WTC11 (cell line): ENCODE measurements around the gene TMEM80. TPM values are rescaled to one million over a fixed set of nuclear protein-coding genes. Genes with fewer than 3 reads are reported as not detected.
A peak's percentile ranks its signal among the peaks of the same experiment; 100 is the strongest.

ENCODE experiments used
- ATAC-seq: fragments of 200-7000 bp; cut with Tn5 transposase; 2 replicates; pipeline ENCODE4 v1.10.0; 2021; ENCODE audit warnings: mild to moderate bottlenecking, moderate library complexity
- CTCF ChIA-PET: fragments of 300-600 bp; sonication (Branson Sonifier 250); formaldehyde crosslinking; loops from one replicate; lab custom pipeline; 2021; ENCODE audit warnings: antibody characterized with exemption; lab: Charles Lee
- POLR2A ChIA-PET: fragments of 350-600 bp; sonication (Branson Sonifier 250); formaldehyde crosslinking; loops from one replicate; lab custom pipeline; 2021; ENCODE audit warnings: antibody characterized with exemption; lab: Charles Lee
- DNase-seq: peaks from one replicate; pipeline ENCODE4 v3.0.0; 2021; ENCODE audit warnings: low spot score
- H3K27ac Mint-ChIP-seq: 2 replicates; pipeline ENCODE4 v1.8.0; 2021; ENCODE audit warnings: mixed read lengths
- H3K27me3 Mint-ChIP-seq: 2 replicates; pipeline ENCODE4 v1.8.0; 2021; ENCODE audit warnings: low read depth, mild to moderate bottlenecking, moderate library complexity, mixed read lengths
- H3K36me3 Mint-ChIP-seq: 2 replicates; pipeline ENCODE4 v1.8.0; 2021; ENCODE audit warnings: mixed read lengths
- H3K4me1 Mint-ChIP-seq: 2 replicates; pipeline ENCODE4 v1.8.0; 2022; ENCODE audit warnings: mixed read lengths
- H3K4me3 Mint-ChIP-seq: 2 replicates; pipeline ENCODE4 v1.8.0; 2021; ENCODE audit warnings: mild to moderate bottlenecking, moderate library complexity, mixed read lengths
- H3K9me3 Mint-ChIP-seq: 2 replicates; pipeline ENCODE4 v1.8.0; 2021; ENCODE audit warnings: mixed read lengths
- AR ChIP-seq: fragments of 250-450 bp; sonication (Bioruptor Pico); IDR thresholded peaks from 2 replicates; pipeline ENCODE4 v1.9.0; 2021; ENCODE audit warnings: mild to moderate bottlenecking
- CBFB ChIP-seq: sonication (generic); formaldehyde crosslinking; IDR thresholded peaks from 2 replicates; pipeline ENCODE4 v1.8.1; 2022; ENCODE audit warnings: mild to moderate bottlenecking, low read depth, missing genetic modification reagents
- CREM ChIP-seq: sonication (generic); formaldehyde crosslinking; IDR thresholded peaks from 2 replicates; pipeline ENCODE4 v1.8.1; 2022; ENCODE audit warnings: mild to moderate bottlenecking, missing genetic modification reagents, moderate library complexity
- GABPB1 ChIP-seq: sonication (generic); formaldehyde crosslinking; IDR thresholded peaks from 2 replicates; pipeline ENCODE4 v1.8.1; 2023; ENCODE audit warnings: mild to moderate bottlenecking, missing genetic modification reagents
- HMGA2 ChIP-seq: fragments of 250-450 bp; sonication (Bioruptor Pico); IDR thresholded peaks from 2 replicates; pipeline ENCODE4 v1.4.0; 2021; ENCODE audit warnings: mild to moderate bottlenecking, moderate library complexity
- HMGXB4 ChIP-seq: sonication (generic); formaldehyde crosslinking; IDR thresholded peaks from 2 replicates; pipeline ENCODE4 v1.8.1; 2023; ENCODE audit warnings: mild to moderate bottlenecking, moderate library complexity, missing genetic modification reagents
- NFYB ChIP-seq: sonication (generic); formaldehyde crosslinking; conservative IDR thresholded peaks from 2 replicates; pipeline ENCODE4 v1.8.0; 2022; ENCODE audit warnings: low read depth, missing genetic modification reagents
- NR1H2 ChIP-seq: sonication (generic); formaldehyde crosslinking; IDR thresholded peaks from 2 replicates; pipeline ENCODE4 v1.9.0; 2021; ENCODE audit warnings: mild to moderate bottlenecking, moderate library complexity, missing genetic modification reagents
- RELA ChIP-seq: sonication (generic); formaldehyde crosslinking; IDR thresholded peaks from 2 replicates; pipeline ENCODE4 v1.8.1; 2022; ENCODE audit warnings: missing genetic modification reagents, mild to moderate bottlenecking, borderline replicate concordance
- RORB ChIP-seq: fragments of 250-450 bp; sonication (Bioruptor Pico); IDR thresholded peaks from 2 replicates; pipeline ENCODE4 v1.9.0; 2021; ENCODE audit warnings: mild to moderate bottlenecking
- SMAD3 ChIP-seq: sonication (generic); formaldehyde crosslinking; IDR thresholded peaks from 2 replicates; pipeline ENCODE4 v1.8.0; 2022; ENCODE audit warnings: missing genetic modification reagents, mild to moderate bottlenecking, borderline replicate concordance
- USF2 ChIP-seq: sonication (generic); formaldehyde crosslinking; IDR thresholded peaks from 2 replicates; pipeline ENCODE4 v1.8.1; 2023; ENCODE audit warnings: mild to moderate bottlenecking, missing genetic modification reagents, moderate library complexity
- ZNF416 ChIP-seq: fragments of 250-450 bp; sonication (Bioruptor Pico); IDR thresholded peaks from 2 replicates; pipeline ENCODE4 v1.9.0; 2021; ENCODE audit warnings: mild to moderate bottlenecking, inconsistent platforms
- ZNF423 ChIP-seq: fragments of 250-450 bp; sonication (Bioruptor Pico); IDR thresholded peaks from 2 replicates; pipeline ENCODE4 v2.1.2; 2022; ENCODE audit warnings: mild to moderate bottlenecking, moderate library complexity
- total RNA-seq: library from RNA; stranded (reverse); gene quantifications from 3 replicates; pipeline ENCODE4 v1.2.3, GENCODE V29; 2021
- TF ChIP-seq, protein P1 (sequence below): fragments of 250-450 bp; sonication (Bioruptor Pico); IDR thresholded peaks from 2 replicates; pipeline ENCODE4 v2.1.2; 2022; ENCODE audit warnings: mild to moderate bottlenecking, moderate library complexity
- TF ChIP-seq, protein P2 (sequence below): sonication (generic); formaldehyde crosslinking; IDR thresholded peaks from 2 replicates; pipeline ENCODE4 v1.8.0; 2022; ENCODE audit warnings: mild to moderate bottlenecking, missing genetic modification reagents
- TF ChIP-seq, protein P3 (sequence below): fragments of 250-450 bp; sonication (Bioruptor Pico); IDR thresholded peaks from 2 replicates; pipeline ENCODE4 v1.8.0; 2021; ENCODE audit warnings: mild to moderate bottlenecking
- TF ChIP-seq, protein P4 (sequence below): sonication (generic); formaldehyde crosslinking; IDR thresholded peaks from 2 replicates; pipeline ENCODE4 v1.8.0; 2022; ENCODE audit warnings: mild to moderate bottlenecking, missing genetic modification reagents
- TF ChIP-seq, protein P5 (sequence below): sonication (generic); formaldehyde crosslinking; IDR thresholded peaks from 2 replicates; pipeline ENCODE4 v1.8.1; 2022; ENCODE audit warnings: mild to moderate bottlenecking, missing genetic modification reagents, moderate library complexity, borderline replicate concordance
- TF ChIP-seq, protein P6 (sequence below): sonication (generic); formaldehyde crosslinking; conservative IDR thresholded peaks from 2 replicates; pipeline ENCODE4 v1.8.1; 2023; ENCODE audit warnings: mild to moderate bottlenecking, low read depth, missing genetic modification reagents, moderate library complexity

The TMEM80 gene
- total RNA-seq, 1 experiment from 2014 or later: 23.4 TPM

DNA sequence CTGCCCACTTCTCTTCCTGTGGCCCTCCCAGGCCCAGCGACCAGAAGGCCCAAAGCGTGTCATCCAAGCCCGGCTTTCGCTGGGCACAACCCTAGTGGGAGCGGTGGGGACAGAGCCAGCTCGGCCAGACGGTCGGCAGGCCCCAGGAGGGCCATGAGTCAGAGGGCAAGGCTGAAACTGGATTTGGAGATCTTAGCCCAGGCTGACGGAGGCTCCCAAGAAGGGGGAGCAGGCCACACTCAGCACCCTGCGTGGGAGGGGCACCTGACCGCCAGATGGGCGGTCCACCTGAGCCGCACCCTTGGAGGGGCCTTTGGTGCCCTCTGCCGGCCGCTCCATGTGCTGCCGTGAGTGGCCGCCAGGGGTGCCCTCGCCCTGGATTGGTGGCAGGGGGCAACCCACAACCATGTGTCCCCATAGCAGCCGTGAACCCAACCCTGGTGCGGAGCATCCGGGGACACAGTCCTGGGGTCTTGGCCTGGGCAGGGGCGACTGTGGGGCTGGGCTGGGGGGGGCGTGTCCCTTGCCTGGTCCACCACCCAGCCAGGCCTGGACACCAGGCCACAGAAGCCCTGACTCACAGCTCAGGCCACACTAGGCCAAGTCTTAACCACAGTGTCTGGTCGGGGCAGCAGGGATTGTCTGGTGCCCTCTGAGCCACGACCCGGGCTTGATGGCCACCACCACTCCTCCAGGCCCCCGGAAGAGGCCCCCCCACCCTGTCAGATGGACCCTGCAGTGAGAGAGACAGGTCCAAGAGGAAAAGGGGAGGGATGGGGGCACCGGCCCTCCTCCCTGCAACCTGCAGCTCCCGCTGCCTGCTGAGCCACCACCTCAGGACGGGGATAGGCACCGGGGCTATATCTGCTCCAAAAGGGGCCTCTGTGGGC is 32.5 kb downstream of the TMEM80 start:
- DNase-seq: peak; percentile 92
- Mint-ChIP-seq H3K27me3 (peaks cover 8% of the 10 kb centered on the region), H3K36me3 (no peaks in the 10 kb centered on the region), H3K27ac (no peak overlapping the region), H3K4me3 (no peak overlapping the region), H3K4me1 (peaks cover 11% of the 10 kb centered on the region), H3K9me3 (no peaks in the 10 kb centered on the region)
- ChIA-PET POLR2A (interaction anchor here (0.6 kb wide), 1 partner anchor 51 kb away, joined by 3 read pairs; no protein-coding TSS in a partner anchor), CTCF (interaction anchor here (0.6 to 6.6 kb wide), 24 partner anchors 9 to 521 kb away, joined by 3 to 94 read pairs (median 4); partner anchors contain the start of genes CEND1, DEAF1, EPS8L2 and PHRF1)
- ATAC-seq: peak; percentile 81
- TF ChIP-seq, protein P1, sequence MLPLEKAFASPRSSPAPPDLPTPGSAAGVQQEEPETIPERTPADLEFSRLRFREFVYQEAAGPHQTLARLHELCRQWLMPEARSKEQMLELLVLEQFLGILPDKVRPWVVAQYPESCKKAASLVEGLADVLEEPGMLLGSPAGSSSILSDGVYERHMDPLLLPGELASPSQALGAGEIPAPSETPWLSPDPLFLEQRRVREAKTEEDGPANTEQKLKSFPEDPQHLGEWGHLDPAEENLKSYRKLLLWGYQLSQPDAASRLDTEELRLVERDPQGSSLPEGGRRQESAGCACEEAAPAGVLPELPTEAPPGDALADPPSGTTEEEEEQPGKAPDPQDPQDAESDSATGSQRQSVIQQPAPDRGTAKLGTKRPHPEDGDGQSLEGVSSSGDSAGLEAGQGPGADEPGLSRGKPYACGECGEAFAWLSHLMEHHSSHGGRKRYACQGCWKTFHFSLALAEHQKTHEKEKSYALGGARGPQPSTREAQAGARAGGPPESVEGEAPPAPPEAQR (CRISPR knock-in tag): no peak
- TF ChIP-seq NFYB (CRISPR knock-in tag): no peak
- no peak for TF ChIP-seq GABPB1 (CRISPR knock-in tag)
- TF ChIP-seq USF2: peak; percentile 79
- TF ChIP-seq ZNF416 (CRISPR knock-in tag): peak; percentile 33; the same call in 1 of the 2 replicates
- TF ChIP-seq, protein P2, sequence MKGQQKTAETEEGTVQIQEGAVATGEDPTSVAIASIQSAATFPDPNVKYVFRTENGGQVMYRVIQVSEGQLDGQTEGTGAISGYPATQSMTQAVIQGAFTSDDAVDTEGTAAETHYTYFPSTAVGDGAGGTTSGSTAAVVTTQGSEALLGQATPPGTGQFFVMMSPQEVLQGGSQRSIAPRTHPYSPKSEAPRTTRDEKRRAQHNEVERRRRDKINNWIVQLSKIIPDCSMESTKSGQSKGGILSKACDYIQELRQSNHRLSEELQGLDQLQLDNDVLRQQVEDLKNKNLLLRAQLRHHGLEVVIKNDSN: peak; percentile 85
- peak; percentile 6; the same call in 1 of the 2 replicates for TF ChIP-seq ZNF423
- TF ChIP-seq, protein P3, sequence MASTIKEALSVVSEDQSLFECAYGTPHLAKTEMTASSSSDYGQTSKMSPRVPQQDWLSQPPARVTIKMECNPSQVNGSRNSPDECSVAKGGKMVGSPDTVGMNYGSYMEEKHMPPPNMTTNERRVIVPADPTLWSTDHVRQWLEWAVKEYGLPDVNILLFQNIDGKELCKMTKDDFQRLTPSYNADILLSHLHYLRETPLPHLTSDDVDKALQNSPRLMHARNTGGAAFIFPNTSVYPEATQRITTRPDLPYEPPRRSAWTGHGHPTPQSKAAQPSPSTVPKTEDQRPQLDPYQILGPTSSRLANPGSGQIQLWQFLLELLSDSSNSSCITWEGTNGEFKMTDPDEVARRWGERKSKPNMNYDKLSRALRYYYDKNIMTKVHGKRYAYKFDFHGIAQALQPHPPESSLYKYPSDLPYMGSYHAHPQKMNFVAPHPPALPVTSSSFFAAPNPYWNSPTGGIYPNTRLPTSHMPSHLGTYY: no peak
- TF ChIP-seq, protein P4, sequence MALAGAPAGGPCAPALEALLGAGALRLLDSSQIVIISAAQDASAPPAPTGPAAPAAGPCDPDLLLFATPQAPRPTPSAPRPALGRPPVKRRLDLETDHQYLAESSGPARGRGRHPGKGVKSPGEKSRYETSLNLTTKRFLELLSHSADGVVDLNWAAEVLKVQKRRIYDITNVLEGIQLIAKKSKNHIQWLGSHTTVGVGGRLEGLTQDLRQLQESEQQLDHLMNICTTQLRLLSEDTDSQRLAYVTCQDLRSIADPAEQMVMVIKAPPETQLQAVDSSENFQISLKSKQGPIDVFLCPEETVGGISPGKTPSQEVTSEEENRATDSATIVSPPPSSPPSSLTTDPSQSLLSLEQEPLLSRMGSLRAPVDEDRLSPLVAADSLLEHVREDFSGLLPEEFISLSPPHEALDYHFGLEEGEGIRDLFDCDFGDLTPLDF (CRISPR knock-in tag): no peak
- TF ChIP-seq, protein P5, sequence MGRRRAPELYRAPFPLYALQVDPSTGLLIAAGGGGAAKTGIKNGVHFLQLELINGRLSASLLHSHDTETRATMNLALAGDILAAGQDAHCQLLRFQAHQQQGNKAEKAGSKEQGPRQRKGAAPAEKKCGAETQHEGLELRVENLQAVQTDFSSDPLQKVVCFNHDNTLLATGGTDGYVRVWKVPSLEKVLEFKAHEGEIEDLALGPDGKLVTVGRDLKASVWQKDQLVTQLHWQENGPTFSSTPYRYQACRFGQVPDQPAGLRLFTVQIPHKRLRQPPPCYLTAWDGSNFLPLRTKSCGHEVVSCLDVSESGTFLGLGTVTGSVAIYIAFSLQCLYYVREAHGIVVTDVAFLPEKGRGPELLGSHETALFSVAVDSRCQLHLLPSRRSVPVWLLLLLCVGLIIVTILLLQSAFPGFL: no peak
- TF ChIP-seq NR1H2 (CRISPR knock-in tag): no peak
- TF ChIP-seq SMAD3 (CRISPR knock-in tag): no peak
- TF ChIP-seq, protein P6, sequence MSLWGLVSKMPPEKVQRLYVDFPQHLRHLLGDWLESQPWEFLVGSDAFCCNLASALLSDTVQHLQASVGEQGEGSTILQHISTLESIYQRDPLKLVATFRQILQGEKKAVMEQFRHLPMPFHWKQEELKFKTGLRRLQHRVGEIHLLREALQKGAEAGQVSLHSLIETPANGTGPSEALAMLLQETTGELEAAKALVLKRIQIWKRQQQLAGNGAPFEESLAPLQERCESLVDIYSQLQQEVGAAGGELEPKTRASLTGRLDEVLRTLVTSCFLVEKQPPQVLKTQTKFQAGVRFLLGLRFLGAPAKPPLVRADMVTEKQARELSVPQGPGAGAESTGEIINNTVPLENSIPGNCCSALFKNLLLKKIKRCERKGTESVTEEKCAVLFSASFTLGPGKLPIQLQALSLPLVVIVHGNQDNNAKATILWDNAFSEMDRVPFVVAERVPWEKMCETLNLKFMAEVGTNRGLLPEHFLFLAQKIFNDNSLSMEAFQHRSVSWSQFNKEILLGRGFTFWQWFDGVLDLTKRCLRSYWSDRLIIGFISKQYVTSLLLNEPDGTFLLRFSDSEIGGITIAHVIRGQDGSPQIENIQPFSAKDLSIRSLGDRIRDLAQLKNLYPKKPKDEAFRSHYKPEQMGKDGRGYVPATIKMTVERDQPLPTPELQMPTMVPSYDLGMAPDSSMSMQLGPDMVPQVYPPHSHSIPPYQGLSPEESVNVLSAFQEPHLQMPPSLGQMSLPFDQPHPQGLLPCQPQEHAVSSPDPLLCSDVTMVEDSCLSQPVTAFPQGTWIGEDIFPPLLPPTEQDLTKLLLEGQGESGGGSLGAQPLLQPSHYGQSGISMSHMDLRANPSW: no peak
- no peak for TF ChIP-seq AR (CRISPR knock-in tag)
- no peak for TF ChIP-seq CBFB (CRISPR knock-in tag)
- TF ChIP-seq RELA: 0 out of 2 replicates have a peak, but pooled peaks have one; percentile 28
- no peak for TF ChIP-seq CREM (CRISPR knock-in tag)
- no peak for TF ChIP-seq HMGA2 (CRISPR knock-in tag)
- no peak for TF ChIP-seq RORB
- peak; percentile 89 for TF ChIP-seq HMGXB4 (CRISPR knock-in tag)
